GM12878 (cell line): Measurements from ENCODE around the gene NMNAT3. TPM values are rescaled to one million over a fixed set of nuclear protein-coding genes. Genes with fewer than 3 reads are reported as not detected.

ENCODE experiments used
- ATAC-seq: fragments of 200-7000 bp; cut with Tn5 transposase; 3 replicates; pipeline ENCODE4 v1.9.1; 2020; ENCODE audit warnings: mild to moderate bottlenecking, moderate library complexity
- BruUV-seq: library from RNA; stranded (reverse); fragments of 400-500 nt; replicated peaks from 2 replicates; lab custom pipeline; 2021; lab: Mats Ljungman, UMichigan
- CTCF ChIA-PET: fragments of 300-600 bp; sonication (Branson Sonifier 250); formaldehyde crosslinking; extraction: SDS; loops from one replicate; lab custom pipeline; 2021; ENCODE audit warnings: inconsistent platforms; lab: Yijun Ruan, JAX
- POLR2A ChIA-PET: fragments of 350-600 bp; formaldehyde crosslinking; extraction: SDS; loops from one replicate; lab custom pipeline; 2021; ENCODE audit warnings: inconsistent platforms; lab: Charles Lee
- RAD21 ChIA-PET: fragments of 300-600 bp; sonication (Branson Sonifier 250); formaldehyde crosslinking; loops from one replicate; lab custom pipeline; 2023; ENCODE audit warnings: antibody characterized with exemption; ENCODE audit not compliant: unreplicated experiment; lab: Charles Lee
- SMC1A ChIA-PET: fragments of 300-600 bp; sonication (Branson Sonifier 250); formaldehyde crosslinking; loops from one replicate; lab custom pipeline; 2023; ENCODE audit not compliant: unreplicated experiment, uncharacterized antibody; lab: Charles Lee
- DNase-seq: peaks from one replicate; pipeline ENCODE4 v3.0.0-alpha.2; 2011; ENCODE audit warnings: low read depth, low spot score
- FAIRE-seq: peaks from 3 replicates; lab custom pipeline; 2011; peaks lifted over from hg19 to GRCh38; lab: Jason Lieb, UNC
- H2AFZ ChIP-seq: 2 replicates; pipeline ENCODE4 v1.6.0; 2011; ENCODE audit warnings: low read depth, low read length, control low read depth; ENCODE audit not compliant: control insufficient read depth
- H3K27ac ChIP-seq: 2 replicates; pipeline ENCODE4 v1.5.1; 2011; ENCODE audit warnings: control low read depth; ENCODE audit not compliant: control insufficient read depth, insufficient read depth
- H3K27me3 ChIP-seq, 2 experiments: replicated peaks in 1 of 2; 2 replicates each; pipeline versions ENCODE4 v1.6.0 to v1.6.1; 2011; ENCODE audit warnings: low read length in 1 of 2; ENCODE audit not compliant: control insufficient read depth in 2 of 2, insufficient read depth in 2 of 2
- H3K36me3 ChIP-seq, 2 experiments: 2 replicates each; pipeline ENCODE4 v1.5.1; 2011; ENCODE audit warnings: low read length in 1 of 2; ENCODE audit not compliant: control insufficient read depth in 2 of 2, insufficient read depth in 2 of 2
- H3K4me1 ChIP-seq: 2 replicates; pipeline ENCODE4 v1.6.1; 2011; ENCODE audit warnings: mild to moderate bottlenecking, low read length, moderate library complexity, mixed read lengths; ENCODE audit not compliant: control insufficient read depth, insufficient read depth
- H3K4me2 ChIP-seq: 2 replicates; pipeline ENCODE4 v1.6.0; 2011; ENCODE audit warnings: control low read depth; ENCODE audit not compliant: control insufficient read depth, insufficient read depth
- H3K4me3 ChIP-seq: fragments of 200-600 bp; sonication (generic); 2 replicates; pipeline ENCODE4 v1.5.1; 2016
- H3K79me2 ChIP-seq: 2 replicates; pipeline ENCODE4 v1.6.0; 2011; ENCODE audit warnings: low read length; ENCODE audit not compliant: control insufficient read depth, insufficient read depth
- H3K9ac ChIP-seq: 2 replicates; pipeline ENCODE4 v1.8.0; 2011; ENCODE audit warnings: low read length, control low read depth, mixed read lengths; ENCODE audit not compliant: control insufficient read depth, insufficient read depth
- H3K9me3 ChIP-seq: replicated peaks from 3 replicates; pipeline ENCODE4 v1.5.1; 2011; ENCODE audit warnings: mild to moderate bottlenecking, low read length; ENCODE audit not compliant: control insufficient read depth, insufficient read depth
- H4K20me1 ChIP-seq: 2 replicates; pipeline ENCODE4 v1.6.0; 2011; ENCODE audit not compliant: control insufficient read depth, insufficient read depth
- GATAD2B ChIP-seq: fragments of 450-650 bp; conservative IDR thresholded peaks from 2 replicates; pipeline ENCODE4 v1.6.1; 2017; ENCODE audit warnings: low read depth, mild to moderate bottlenecking, moderate library complexity
- JUNB ChIP-seq: IDR thresholded peaks from 2 replicates; pipeline ENCODE4 v1.6.1; 2016; ENCODE audit warnings: antibody characterized with exemption, mild to moderate bottlenecking
- NFXL1 ChIP-seq: fragments of 450-650 bp; IDR thresholded peaks from 2 replicates; pipeline ENCODE4 v1.6.1; 2017; ENCODE audit warnings: antibody characterized with exemption, mild to moderate bottlenecking, borderline replicate concordance
- SMAD1 ChIP-seq: fragments of 450-650 bp; IDR thresholded peaks from 2 replicates; pipeline ENCODE4 v1.6.1; 2018; ENCODE audit warnings: mild to moderate bottlenecking, low read depth; ENCODE audit not compliant: partially characterized antibody
- SRF ChIP-seq, 2 experiments: IDR thresholded peaks; 2 replicates each; pipeline ENCODE4 v1.6.1; 2011; ENCODE audit warnings: low read depth in 2 of 2, low read length in 2 of 2, mild to moderate bottlenecking in 1 of 2, moderate library complexity in 1 of 2
- SUZ12 ChIP-seq: fragments of 200-600 bp; sonication (generic); IDR thresholded peaks from one replicate; pipeline ENCODE4 v1.6.1; 2018; ENCODE audit warnings: antibody characterized with exemption, mild to moderate bottlenecking; ENCODE audit not compliant: unreplicated experiment
- TAF1 ChIP-seq: IDR thresholded peaks from 2 replicates; pipeline ENCODE4 v1.6.1; 2011; ENCODE audit warnings: mild to moderate bottlenecking, low read depth, low read length, borderline replicate concordance
- ZSCAN29 ChIP-seq: fragments of 450-650 bp; IDR thresholded peaks from 2 replicates; pipeline ENCODE4 v1.6.1; 2017; ENCODE audit warnings: mild to moderate bottlenecking, moderate library complexity
- ZZZ3 ChIP-seq: IDR thresholded peaks from 2 replicates; pipeline ENCODE4 v1.6.1; 2011; ENCODE audit warnings: low read depth; ENCODE audit not compliant: control insufficient read depth, insufficient read length
- WGBS: methylation state at CpG from one replicate; pipeline ENCODE4 v1.1.6; 2016; ENCODE audit warnings: low lambda C conversion rate; ENCODE audit not compliant: insufficient replicate concordance, insufficient coverage; ENCODE audit errors: missing lambda C conversion rate; 5-methylcytosine and 5-hydroxymethylcytosine counted together
- in situ Hi-C: fragments of 300-500 bp; cut with MboI; formaldehyde crosslinking; loops from 9 replicates; pipeline ENCODE4 v1.14.3; 2018; ENCODE audit warnings: mixed read lengths
- intact Hi-C: fragments of 100-400 bp; cut with micrococcal nuclease; formaldehyde crosslinking; loops from one replicate; pipeline ENCODE4 v1.14.2; 2022; ENCODE audit not compliant: unreplicated experiment
- polyA plus RNA-seq, 11 experiments: library from polyadenylated mRNA; depleted of rRNA in 4 of 11; unstranded in 6 of 11; stranded (reverse) in 5 of 11; fragments of >200 nt; fragmentation: Nextera tagmentation in 4 of 11; fragmentation: Illumina TruSeq in 1 of 11; extraction: Ambion mirVana in 4 of 11; extraction: Trizol in 1 of 11; gene quantifications; 1 replicate in 1 of 11; 2 replicates in 10 of 11; pipeline versions ENCODE4 v1.2.1 to v1.2.3, GENCODE V29; 2011 to 2016; ENCODE audit warnings: inconsistent platforms in 2 of 11, missing spikeins in 2 of 11, low read depth in 1 of 11
- total RNA-seq, 4 experiments: library from RNA; depleted of rRNA in 3 of 4; stranded (reverse); fragments of >200 nt in 3 of 4; fragmentation: Illumina TruSeq in 1 of 4; extraction: Trizol in 1 of 4; gene quantifications; 2 replicates each; pipeline versions ENCODE4 v1.2.1 to v1.2.3, GENCODE V29; 2013 to 2021
- TF ChIP-seq, protein P1 (sequence below): fragments of 450-650 bp; IDR thresholded peaks from 2 replicates; pipeline ENCODE4 v1.6.1; 2018; ENCODE audit warnings: borderline replicate concordance, mild to moderate bottlenecking; ENCODE audit not compliant: partially characterized antibody
- TF ChIP-seq, protein P2 (sequence below): fragments of 450-650 bp; IDR thresholded peaks from 2 replicates; pipeline ENCODE4 v1.6.1; 2017; ENCODE audit warnings: mild to moderate bottlenecking, moderate library complexity
- TF ChIP-seq, protein P3 (sequence below): IDR thresholded peaks from 2 replicates; pipeline ENCODE4 v1.6.1; 2011; ENCODE audit warnings: low read depth, mild to moderate bottlenecking, low read length, moderate library complexity, borderline replicate concordance; ENCODE audit errors: extremely low read depth
- TF ChIP-seq, protein P4 (sequence below): fragments of 450-650 bp; IDR thresholded peaks from 2 replicates; pipeline ENCODE4 v1.6.1; 2017; ENCODE audit warnings: mild to moderate bottlenecking

The NMNAT3 gene
- total and polyA plus RNA-seq, 10 of the 15 experiments (the other 5 are each of a cell fraction or from before 2014, with no cell fraction given) = under 0.01 to 0.92 (median 0.08) TPM; not detected in 4

DNA sequence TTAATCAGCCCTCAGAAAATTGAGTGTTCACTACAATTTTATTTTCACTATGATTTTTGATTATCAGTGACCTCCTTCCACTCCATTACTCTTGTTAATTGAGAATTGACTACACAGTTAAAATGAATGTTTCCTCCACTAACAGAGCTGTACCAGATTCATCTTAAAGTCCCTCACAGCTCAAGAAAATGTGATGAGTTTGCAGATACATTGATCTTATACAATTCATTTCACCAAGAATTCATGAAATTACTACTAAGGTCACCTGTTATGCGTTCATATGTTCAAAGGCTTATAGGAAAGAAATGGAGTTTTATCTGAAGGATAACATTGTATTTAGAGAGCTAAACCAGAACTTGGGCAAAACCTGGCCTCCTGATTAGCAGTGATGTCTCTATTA is 17.5 kb downstream of the NMNAT3 start (continued):
- TF ChIP-seq, protein P1, sequence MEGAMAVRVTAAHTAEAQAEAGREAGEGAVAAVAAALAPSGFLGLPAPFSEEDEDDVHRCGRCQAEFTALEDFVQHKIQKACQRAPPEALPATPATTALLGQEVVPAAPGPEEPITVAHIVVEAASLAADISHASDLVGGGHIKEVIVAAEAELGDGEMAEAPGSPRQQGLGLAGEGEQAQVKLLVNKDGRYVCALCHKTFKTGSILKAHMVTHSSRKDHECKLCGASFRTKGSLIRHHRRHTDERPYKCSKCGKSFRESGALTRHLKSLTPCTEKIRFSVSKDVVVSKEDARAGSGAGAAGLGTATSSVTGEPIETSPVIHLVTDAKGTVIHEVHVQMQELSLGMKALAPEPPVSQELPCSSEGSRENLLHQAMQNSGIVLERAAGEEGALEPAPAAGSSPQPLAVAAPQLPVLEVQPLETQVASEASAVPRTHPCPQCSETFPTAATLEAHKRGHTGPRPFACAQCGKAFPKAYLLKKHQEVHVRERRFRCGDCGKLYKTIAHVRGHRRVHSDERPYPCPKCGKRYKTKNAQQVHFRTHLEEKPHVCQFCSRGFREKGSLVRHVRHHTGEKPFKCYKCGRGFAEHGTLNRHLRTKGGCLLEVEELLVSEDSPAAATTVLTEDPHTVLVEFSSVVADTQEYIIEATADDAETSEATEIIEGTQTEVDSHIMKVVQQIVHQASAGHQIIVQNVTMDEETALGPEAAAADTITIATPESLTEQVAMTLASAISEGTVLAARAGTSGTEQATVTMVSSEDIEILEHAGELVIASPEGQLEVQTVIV = no peak
- no peak for TF ChIP-seq SRF (IDR thresholded peaks at IDR 0.05; ENCODE audit: low read depth in 2 of 2, low read length in 2 of 2)
- TF ChIP-seq ZSCAN29 = no peak

GRCh38 chr3:139659511-139659910 is 18.3 kb downstream of the NMNAT3 start:
- no peaks in the 10 kb centered on the region for H3K27me3 ChIP-seq
- intact Hi-C loops = no loop called here
- 54% methylated on average over 4 of the region's 4 CpGs for WGBS
- no peak overlapping the region for H3K27ac ChIP-seq
- no peak overlapping the region for H2AFZ ChIP-seq
- H3K79me2 ChIP-seq = no peaks in the 10 kb centered on the region
- FAIRE-seq = no peak
- no peaks in the 10 kb centered on the region for H4K20me1 ChIP-seq
- no peak for ATAC-seq
- no peak overlapping the region for H3K4me3 ChIP-seq
- H3K4me2 ChIP-seq = no peak overlapping the region
- no peak overlapping the region for H3K9ac ChIP-seq
- POLR2A ChIA-PET = no interaction called here
- no peaks in the 10 kb centered on the region for H3K9me3 ChIP-seq
- TF ChIP-seq, protein P2, sequence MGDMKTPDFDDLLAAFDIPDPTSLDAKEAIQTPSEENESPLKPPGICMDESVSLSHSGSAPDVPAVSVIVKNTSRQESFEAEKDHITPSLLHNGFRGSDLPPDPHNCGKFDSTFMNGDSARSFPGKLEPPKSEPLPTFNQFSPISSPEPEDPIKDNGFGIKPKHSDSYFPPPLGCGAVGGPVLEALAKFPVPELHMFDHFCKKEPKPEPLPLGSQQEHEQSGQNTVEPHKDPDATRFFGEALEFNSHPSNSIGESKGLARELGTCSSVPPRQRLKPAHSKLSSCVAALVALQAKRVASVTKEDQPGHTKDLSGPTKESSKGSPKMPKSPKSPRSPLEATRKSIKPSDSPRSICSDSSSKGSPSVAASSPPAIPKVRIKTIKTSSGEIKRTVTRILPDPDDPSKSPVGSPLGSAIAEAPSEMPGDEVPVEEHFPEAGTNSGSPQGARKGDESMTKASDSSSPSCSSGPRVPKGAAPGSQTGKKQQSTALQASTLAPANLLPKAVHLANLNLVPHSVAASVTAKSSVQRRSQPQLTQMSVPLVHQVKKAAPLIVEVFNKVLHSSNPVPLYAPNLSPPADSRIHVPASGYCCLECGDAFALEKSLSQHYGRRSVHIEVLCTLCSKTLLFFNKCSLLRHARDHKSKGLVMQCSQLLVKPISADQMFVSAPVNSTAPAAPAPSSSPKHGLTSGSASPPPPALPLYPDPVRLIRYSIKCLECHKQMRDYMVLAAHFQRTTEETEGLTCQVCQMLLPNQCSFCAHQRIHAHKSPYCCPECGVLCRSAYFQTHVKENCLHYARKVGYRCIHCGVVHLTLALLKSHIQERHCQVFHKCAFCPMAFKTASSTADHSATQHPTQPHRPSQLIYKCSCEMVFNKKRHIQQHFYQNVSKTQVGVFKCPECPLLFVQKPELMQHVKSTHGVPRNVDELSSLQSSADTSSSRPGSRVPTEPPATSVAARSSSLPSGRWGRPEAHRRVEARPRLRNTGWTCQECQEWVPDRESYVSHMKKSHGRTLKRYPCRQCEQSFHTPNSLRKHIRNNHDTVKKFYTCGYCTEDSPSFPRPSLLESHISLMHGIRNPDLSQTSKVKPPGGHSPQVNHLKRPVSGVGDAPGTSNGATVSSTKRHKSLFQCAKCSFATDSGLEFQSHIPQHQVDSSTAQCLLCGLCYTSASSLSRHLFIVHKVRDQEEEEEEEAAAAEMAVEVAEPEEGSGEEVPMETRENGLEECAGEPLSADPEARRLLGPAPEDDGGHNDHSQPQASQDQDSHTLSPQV = no peak
- TF ChIP-seq TAF1 (no peak), ZZZ3 (no peak), JUNB (no peak), NFXL1 (no peak), GATAD2B (no peak), SUZ12 (no peak), SMAD1 (no peak)
- TF ChIP-seq, protein P3, sequence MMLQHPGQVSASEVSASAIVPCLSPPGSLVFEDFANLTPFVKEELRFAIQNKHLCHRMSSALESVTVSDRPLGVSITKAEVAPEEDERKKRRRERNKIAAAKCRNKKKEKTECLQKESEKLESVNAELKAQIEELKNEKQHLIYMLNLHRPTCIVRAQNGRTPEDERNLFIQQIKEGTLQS = no peak
- TF ChIP-seq, protein P4, sequence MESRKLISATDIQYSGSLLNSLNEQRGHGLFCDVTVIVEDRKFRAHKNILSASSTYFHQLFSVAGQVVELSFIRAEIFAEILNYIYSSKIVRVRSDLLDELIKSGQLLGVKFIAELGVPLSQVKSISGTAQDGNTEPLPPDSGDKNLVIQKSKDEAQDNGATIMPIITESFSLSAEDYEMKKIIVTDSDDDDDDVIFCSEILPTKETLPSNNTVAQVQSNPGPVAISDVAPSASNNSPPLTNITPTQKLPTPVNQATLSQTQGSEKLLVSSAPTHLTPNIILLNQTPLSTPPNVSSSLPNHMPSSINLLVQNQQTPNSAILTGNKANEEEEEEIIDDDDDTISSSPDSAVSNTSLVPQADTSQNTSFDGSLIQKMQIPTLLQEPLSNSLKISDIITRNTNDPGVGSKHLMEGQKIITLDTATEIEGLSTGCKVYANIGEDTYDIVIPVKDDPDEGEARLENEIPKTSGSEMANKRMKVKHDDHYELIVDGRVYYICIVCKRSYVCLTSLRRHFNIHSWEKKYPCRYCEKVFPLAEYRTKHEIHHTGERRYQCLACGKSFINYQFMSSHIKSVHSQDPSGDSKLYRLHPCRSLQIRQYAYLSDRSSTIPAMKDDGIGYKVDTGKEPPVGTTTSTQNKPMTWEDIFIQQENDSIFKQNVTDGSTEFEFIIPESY = no peak
- in situ Hi-C loops = no loop called here
- CTCF ChIA-PET = no interaction called here
- RAD21 ChIA-PET = no interaction called here
- H3K4me1 ChIP-seq = no peaks in the 10 kb centered on the region
- SMC1A ChIA-PET = no interaction called here
- no TSS peak for BruUV-seq
- DNase-seq = no peak
- H3K36me3 ChIP-seq = no peaks in the 10 kb centered on the region
